MM.1S (cell line): ENCODE measurements around the gene COL28A1.

Experiments used
- CTCF ChIP-seq: fragments of 300-600 bp; sonication (generic); IDR thresholded peaks from 2 replicates; pipeline ENCODE4 v1.5.1; 2016; ENCODE audit warnings: antibody characterized with exemption, low read length, mixed read lengths
- EZH2 ChIP-seq: fragments of 300-600 bp; sonication (generic); optimal IDR thresholded peaks from 2 replicates; pipeline ENCODE3; 2017; ENCODE audit warnings: low read depth, mild to moderate bottlenecking, antibody characterized with exemption, low read length, mixed read lengths

- TF ChIP-seq CTCF (no peak), EZH2 (no peak)
These were observed 36.8 kb downstream of the COL28A1 start for GRCh38 chr7:7498856-7499255.
